Osteoblast (primary cell): ENCODE data around the gene TTC13. TPM values are rescaled to one million over a fixed set of nuclear protein-coding genes. Genes with fewer than 3 reads are reported as not detected.

Source experiments
- DNase-seq: peaks from one replicate; pipeline ENCODE4 v3.0.0; 2011; ENCODE audit warnings: low spot score, mixed read lengths; ENCODE audit not compliant: insufficient read length; ENCODE audit errors: missing footprints
- H2AFZ ChIP-seq: 2 replicates; pipeline ENCODE4 v1.6.0; 2011; ENCODE audit warnings: mild to moderate bottlenecking, low read length
- H3K27ac ChIP-seq: 2 replicates; pipeline ENCODE4 v1.5.1; 2011; ENCODE audit warnings: mild to moderate bottlenecking, low read depth, low read length, moderate library complexity
- H3K27me3 ChIP-seq: 2 replicates; pipeline ENCODE4 v1.6.0; 2012; ENCODE audit warnings: mild to moderate bottlenecking, control low read depth, inconsistent platforms, low read length, moderate library complexity; ENCODE audit not compliant: insufficient read depth
- H3K36me3 ChIP-seq: 2 replicates; pipeline ENCODE4 v1.5.1; 2011; ENCODE audit warnings: mild to moderate bottlenecking, low read length, control low read depth, moderate library complexity; ENCODE audit not compliant: insufficient read depth
- H3K4me1 ChIP-seq: 2 replicates; pipeline ENCODE4 v1.5.1; 2011; ENCODE audit warnings: mild to moderate bottlenecking, low read length, control low read depth, moderate library complexity; ENCODE audit not compliant: insufficient read depth
- H3K4me2 ChIP-seq: 2 replicates; pipeline ENCODE4 v1.6.0; 2011; ENCODE audit warnings: mild to moderate bottlenecking, low read length; ENCODE audit not compliant: insufficient read depth
- H3K4me3 ChIP-seq: fragments of 200-600 bp; sonication (generic); 3 replicates; pipeline ENCODE4 v1.5.1; 2012; ENCODE audit warnings: mild to moderate bottlenecking, low read length, inconsistent platforms; ENCODE audit not compliant: insufficient read depth
- H3K79me2 ChIP-seq: 2 replicates; pipeline ENCODE4 v1.6.0; 2012; ENCODE audit warnings: mild to moderate bottlenecking, low read length, control low read depth, inconsistent platforms; ENCODE audit not compliant: insufficient read depth
- H3K9me3 ChIP-seq: 2 replicates; pipeline ENCODE4 v1.5.1; 2011; ENCODE audit warnings: low read depth, low read length, control low read depth
- H4K20me1 ChIP-seq: 2 replicates; pipeline ENCODE4 v1.6.0; 2012; ENCODE audit warnings: mild to moderate bottlenecking, low read length, control low read depth; ENCODE audit not compliant: insufficient read depth
- CTCF ChIP-seq: IDR thresholded peaks from 2 replicates; pipeline ENCODE4 v1.5.1; 2011; ENCODE audit warnings: mild to moderate bottlenecking, low read depth, low read length, moderate library complexity; ENCODE audit errors: extremely low read depth
- total RNA-seq: library from RNA; depleted of rRNA; stranded (reverse); fragments of >200 nt; gene quantifications from 2 replicates; pipeline ENCODE4 v1.2.3, GENCODE V29; 2012

The TTC13 gene
- total RNA-seq, 1 donor = 15.9 TPM

GRCh38 chr1:230878591-230878990, 100.1 kb downstream of the TTC13 start:
- no peaks in the 10 kb centered on the region for H3K9me3 ChIP-seq
- H3K79me2 ChIP-seq = no peaks in the 10 kb centered on the region
- no peak overlapping the region for H3K4me3 ChIP-seq
- no peaks in the 10 kb centered on the region for H4K20me1 ChIP-seq
- peaks cover 29% of the 10 kb centered on the region for H3K4me1 ChIP-seq
- H2AFZ ChIP-seq = peak overlapping the region; percentile 49
- peaks cover 3% of the 10 kb centered on the region for H3K27me3 ChIP-seq
- H3K36me3 ChIP-seq = no peaks in the 10 kb centered on the region
- TF ChIP-seq CTCF = no peak
- DNase-seq = peak; percentile 88
- peak overlapping the region; percentile 19 for H3K27ac ChIP-seq
- peak overlapping the region; percentile 64 for H3K4me2 ChIP-seq

- Histone ChIP-seq H3K4me1 (peaks cover 29% of the 10 kb centered on the region), H3K9me3 (no peaks in the 10 kb centered on the region), H4K20me1 (no peaks in the 10 kb centered on the region), H3K4me3 (no peak overlapping the region), H3K27ac (no peak overlapping the region), H3K27me3 (peaks cover 3% of the 10 kb centered on the region), H3K36me3 (no peaks in the 10 kb centered on the region), H3K4me2 (peak overlapping the region; percentile 64), H3K79me2 (no peaks in the 10 kb centered on the region), H2AFZ (no peak overlapping the region)
- DNase-seq = no peak
- TF ChIP-seq CTCF = no peak
Observed at GRCh38 chr1:230877924-230878590, 100.6 kb downstream of the TTC13 start.

- Histone ChIP-seq H2AFZ (peak overlapping the region; percentile 29), H4K20me1 (no peaks in the 10 kb centered on the region), H3K4me2 (peak overlapping the region; percentile 12), H3K4me3 (peak overlapping the region; percentile 2), H3K79me2 (no peaks in the 10 kb centered on the region), H3K27ac (no peak overlapping the region), H3K9me3 (no peaks in the 10 kb centered on the region), H3K27me3 (no peaks in the 10 kb centered on the region), H3K4me1 (peaks cover 29% of the 10 kb centered on the region), H3K36me3 (no peaks in the 10 kb centered on the region)
- TF ChIP-seq CTCF = no peak
- peak; percentile 88 for DNase-seq
Observed at GRCh38 chr1:230877146-230877923, 101.3 kb downstream of the TTC13 start.

GRCh38 chr1:230876660-230877059, 102.0 kb downstream of the TTC13 start:
- no peak for DNase-seq
- Histone ChIP-seq H3K4me2 (no peak overlapping the region), H3K9me3 (no peaks in the 10 kb centered on the region), H3K27me3 (no peaks in the 10 kb centered on the region), H3K36me3 (no peaks in the 10 kb centered on the region), H2AFZ (no peak overlapping the region), H3K4me3 (no peak overlapping the region), H3K27ac (no peak overlapping the region), H4K20me1 (no peaks in the 10 kb centered on the region), H3K4me1 (peaks cover 26% of the 10 kb centered on the region), H3K79me2 (no peaks in the 10 kb centered on the region)
- no peak for TF ChIP-seq CTCF
